NCI-H2081 (cell line): ENCODE measurements around the gene GPBP1L1.
"Not testable (repeated sequence)": the region's sequence is repeated elsewhere in the genome, so short reads cannot be mapped to it uniquely, and the experiment has no call there.

Experiments
- DNase-seq, 2 experiments: peaks; one replicate each; lab custom pipeline; 2025; lab: John Stamatoyannopoulos, UW

Gene GPBP1L1, protein sequence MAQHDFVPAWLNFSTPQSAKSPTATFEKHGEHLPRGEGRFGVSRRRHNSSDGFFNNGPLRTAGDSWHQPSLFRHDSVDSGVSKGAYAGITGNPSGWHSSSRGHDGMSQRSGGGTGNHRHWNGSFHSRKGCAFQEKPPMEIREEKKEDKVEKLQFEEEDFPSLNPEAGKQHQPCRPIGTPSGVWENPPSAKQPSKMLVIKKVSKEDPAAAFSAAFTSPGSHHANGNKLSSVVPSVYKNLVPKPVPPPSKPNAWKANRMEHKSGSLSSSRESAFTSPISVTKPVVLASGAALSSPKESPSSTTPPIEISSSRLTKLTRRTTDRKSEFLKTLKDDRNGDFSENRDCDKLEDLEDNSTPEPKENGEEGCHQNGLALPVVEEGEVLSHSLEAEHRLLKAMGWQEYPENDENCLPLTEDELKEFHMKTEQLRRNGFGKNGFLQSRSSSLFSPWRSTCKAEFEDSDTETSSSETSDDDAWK

DNA sequence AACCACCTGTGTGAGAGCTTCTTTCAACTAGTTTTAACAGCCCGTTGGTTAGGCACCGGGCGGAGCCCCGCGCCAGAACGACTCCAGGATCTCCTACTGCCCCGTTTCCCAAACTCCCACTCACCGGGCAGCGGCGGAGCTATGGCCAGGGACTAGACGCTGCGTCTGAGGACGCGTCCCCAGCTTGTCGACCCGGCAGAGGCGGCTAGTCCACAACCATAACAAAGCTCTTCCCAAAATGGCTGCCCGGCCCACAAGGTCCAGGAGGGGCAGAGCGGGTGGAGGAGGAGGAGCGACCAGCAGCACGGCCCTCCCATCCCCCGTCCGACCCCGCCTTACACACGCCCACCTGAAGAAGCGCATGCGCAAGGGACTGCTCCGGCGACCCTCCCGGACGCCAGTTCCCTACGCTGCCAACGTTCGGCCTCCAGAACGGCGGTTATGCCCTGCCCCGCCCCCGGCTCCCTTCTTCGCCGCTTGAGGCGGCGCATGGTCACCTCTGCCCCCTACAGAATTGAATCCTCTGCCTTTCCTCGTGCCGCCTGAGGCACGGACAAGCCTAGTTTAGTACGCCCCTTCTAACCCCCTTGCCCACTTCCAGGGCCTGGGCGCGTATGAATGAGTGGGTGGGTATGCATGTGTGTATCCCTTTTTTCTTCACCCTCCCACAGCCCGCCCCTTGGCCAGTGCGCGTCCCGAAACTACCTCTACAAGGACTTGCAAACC lies at the start of gene GPBP1L1:
TSS of gene GPBP1L1 (minus strand) at position 246 of the 726 bp plus-strand sequence. CDS start 27,446 bp downstream, outside the sequence.
- peak; percentile 97 to 99 for DNase-seq

DNA sequence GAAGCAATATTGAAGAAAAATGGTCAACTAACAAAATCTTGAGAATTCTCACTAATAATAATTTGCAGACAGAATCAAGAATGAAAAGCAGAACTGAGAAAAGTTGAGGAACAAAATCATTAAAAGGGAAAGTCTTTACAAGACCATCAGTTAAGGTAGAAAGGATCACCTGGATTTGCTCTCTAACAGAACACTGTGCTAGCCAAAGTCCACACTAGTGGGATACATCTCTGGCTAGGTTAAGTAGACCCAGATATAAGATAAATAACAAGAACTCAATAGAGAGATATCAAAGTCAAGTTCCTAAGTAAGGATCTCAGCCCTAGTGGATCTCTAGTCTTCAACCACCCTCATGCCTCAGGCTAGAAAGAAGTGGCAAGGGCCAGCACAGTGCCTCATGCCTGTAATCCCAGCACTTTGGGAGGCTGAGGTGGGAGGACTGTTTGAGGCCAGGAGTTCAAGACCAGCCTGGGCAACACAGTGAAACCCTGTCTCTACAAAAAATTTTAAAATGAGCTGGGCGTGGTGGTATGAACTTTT lies 44.5 kb upstream of the GPBP1L1 start:
- no peak for DNase-seq

DNA sequence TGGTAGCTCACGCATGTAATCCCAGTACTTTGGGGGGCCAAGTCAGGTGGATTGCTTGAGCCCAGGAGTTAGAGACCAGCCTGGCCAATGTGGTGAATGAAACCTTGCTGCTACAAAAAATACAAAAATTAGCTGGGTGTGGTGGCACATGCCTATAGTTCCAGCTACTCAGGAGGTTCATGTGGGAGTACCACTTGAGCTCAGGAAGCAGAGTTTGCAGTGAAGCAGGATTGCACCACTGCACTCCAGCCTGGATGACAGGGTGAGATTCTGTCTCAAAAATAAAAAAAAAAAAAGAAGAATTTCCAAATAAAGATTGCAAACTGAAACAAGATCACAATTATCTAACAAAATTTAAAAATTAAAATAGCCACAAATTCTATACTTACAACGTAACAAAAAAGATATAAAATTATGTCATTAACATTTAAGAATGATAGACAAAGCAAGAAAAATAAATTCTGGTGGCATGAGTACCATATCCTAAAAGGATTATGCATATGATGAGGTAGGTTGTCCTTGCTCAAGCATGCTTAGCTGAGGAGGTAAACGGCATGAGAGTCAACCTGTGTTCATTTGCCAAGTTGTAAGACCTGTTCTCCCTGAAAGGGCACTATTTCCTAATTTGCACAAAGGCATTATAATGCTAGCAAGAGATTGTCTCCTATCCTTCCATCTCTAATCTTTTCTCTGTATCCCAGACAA lies 43.9 kb upstream of the GPBP1L1 start:
- DNase-seq: no peak

DNA sequence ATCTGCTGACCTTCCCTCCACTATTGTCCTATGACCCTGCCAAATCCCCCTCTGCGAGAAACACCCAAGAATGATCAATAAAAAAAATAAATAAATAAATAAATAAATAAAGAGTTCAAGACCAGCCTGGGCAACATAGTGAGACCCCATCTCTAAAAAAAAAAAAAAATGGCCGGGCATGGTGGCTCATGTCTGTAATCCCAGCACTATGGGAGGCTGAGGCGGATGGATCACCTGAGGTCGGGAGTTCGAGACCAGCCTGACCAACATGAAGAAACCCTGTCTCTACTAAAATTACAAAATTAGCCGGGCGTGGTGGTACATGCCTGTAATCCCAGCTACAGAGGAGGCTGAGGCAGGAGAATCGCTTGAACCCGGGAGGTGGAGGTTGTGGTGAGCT lies 39.7 kb upstream of the GPBP1L1 start:
- DNase-seq: not testable (repeated sequence)

DNA sequence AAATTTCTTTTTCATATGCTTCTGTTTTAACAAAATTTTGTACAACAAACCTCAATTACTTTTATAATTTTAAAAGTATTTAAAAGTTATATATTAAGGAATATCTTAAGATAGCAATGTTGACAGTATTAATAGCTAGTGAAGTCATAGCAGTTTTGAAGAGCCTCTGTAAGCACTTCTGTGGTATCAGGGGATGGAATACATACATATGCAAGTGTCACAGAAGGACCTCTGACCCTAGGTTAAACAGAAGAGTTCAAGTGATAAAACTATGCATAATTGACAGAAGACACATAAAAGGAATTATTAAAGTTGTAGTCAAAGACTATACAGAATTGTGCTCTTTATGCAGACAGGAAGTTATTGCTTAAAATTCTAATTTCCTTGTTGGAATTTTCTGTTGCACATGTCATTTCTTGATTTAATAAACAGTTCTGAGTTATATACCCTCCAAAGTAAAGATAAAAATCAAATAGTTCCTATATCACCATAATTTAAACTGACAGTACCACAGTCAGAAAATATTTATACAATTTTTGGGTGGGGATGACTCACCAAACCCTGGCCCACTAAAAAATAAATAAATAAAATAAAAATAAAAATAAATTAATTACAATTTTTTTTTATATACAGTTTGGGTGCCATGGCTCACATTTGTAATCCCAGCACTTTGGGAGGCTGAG lies 37.1 kb upstream of the GPBP1L1 start:
- no peak for DNase-seq

DNA sequence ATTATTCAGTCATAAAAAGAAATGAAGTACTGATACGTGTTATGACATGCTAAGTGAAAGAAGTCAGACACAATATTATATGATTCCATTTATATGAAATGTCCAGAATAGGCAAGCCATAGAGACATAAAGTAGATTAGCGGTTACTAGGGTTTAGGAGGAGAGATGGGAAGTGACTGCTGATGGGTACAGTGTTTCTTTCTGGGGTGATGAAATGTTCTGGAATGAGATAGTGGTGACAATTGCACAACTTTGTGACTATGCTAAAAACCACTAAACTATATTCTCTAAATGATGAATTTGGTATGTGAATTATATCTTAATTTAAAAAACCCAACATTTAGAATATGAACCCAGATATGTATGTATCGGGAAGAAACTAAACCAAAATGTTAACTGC lies 36.5 kb upstream of the GPBP1L1 start:
- DNase-seq: no peak

DNA sequence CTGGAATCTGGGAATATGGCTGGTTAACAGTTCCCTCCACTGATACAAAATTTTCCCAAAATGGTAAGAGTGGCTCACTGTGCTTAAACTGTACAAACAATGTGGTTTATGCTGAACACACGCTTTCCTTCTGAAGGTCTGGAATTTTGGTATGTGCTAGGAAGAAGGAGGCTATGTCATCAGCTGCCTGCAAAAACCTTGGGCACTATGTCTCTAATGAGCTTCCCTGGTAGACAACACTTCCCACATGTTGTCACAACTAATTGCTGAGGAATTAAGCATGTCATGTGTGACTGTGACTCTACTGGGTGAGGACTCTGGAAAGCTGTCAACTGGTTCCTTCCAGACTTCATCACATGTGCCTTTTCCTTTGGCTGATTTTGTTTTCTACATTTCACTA lies 34.9 kb upstream of the GPBP1L1 start:
- no peak for DNase-seq

DNA sequence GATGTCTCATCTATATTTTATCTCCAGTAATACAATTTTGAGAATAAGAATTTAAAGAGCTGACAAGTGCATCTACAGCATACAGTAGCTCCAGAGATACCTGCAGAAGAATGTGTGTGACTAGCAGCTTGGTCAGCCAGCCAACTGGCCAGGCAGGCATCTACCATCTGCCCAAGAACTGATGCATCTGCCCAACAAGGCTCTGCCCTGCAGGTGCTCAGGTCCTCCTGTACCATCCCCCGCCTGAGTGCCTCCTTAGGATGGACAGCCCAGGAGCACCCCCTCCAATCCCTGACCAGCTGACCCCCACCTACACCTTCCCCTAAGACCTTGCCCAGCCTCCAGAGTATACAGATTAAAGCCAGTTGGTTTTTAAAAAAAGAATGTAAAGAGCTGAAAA lies 32.0 kb upstream of the GPBP1L1 start:
- no peak for DNase-seq

DNA sequence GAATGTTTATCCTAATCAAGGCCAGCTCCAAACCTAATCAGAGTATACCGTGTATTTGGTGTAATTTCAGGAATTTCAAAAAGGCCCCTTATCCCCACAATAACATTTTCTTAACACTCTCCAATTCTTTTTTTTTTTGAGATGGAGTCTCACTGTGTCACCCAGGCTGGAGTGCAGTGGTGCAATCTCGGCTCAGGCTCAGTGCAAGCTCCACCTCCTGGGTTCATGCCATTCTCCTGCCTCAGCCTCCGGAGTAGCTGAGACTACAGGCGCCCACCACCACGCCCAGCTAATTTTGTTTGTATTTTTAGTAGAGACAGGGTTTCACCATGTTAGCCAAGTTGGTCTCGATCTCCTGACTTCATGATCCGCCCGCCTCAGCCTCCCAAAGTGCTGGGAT lies 31.1 kb upstream of the GPBP1L1 start:
- DNase-seq: not testable (repeated sequence)

DNA sequence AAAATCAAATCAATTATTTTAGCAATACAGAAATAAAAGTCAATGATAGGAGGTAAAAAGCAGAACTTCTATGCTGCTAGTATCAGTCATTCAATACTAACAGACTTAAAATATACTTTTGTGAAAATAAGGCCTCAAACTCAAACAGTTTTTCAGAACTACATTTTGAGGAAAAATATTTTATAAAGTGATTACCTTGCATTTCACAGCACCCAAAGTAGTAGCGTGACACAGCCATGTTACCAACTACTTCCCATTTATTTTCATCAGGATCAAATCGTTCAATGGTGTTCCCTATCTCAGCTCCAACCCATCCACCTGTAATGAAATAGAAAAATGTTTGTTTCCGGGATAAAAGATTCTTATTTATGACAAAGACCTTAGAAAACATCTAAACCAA lies 30.4 kb upstream of the GPBP1L1 start:
- DNase-seq: no peak

DNA sequence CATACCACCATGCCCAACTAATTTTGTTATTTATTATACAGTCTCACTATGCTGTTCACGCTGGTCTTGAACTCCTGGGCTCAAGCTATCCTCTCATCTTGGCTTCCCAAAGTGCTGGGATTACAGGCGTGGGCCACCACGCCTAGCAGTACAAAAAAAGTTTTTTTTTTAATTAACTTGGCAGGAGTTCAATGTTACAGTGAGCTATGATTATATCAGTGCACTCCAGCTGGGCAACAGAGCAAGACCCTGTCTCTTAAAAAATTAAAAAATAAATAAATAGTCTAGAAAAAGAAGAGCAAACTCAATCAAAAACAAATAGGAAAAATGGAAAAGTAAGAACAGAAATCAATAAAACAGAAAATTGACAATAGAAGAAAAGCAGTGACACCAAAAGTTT lies 27.4 kb upstream of the GPBP1L1 start:
- no peak for DNase-seq

DNA sequence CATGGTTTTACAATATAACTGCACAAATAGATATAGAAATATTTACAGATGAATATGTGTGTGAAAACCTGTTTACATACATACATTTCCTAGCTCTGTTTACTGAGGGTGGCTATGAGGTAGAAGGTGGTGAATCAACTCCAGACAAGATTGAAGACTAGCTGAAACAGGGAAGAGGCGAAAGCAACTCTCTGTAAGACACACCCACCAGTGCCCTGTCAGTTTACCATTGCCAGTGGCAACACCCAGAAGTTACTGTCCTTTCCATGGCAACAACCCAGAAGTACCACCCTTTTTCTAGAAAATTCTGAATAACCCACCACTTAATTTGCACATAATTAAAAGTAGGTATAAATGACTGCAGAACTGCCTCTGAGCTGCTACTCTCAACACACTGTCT lies 18.3 kb upstream of the GPBP1L1 start:
- DNase-seq: no peak

DNA sequence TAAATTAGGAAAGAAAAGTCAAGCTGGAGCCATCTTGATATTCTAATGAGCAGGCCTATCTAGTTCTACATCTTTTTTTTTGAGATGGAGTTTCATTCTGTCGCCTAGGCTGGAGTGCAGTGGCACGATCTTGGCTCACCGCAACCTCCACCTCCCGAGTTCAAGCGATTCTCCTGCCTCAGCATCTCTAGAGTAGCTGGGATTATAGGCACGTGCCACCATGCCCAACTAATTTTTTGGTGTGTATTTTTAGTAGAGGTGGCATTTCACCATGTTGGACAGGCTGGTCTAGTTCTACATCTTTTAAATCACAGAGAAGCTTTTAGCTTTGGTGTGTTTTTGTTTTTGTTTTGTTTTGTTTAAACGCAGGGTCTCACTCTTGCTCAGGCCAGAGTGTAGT lies 8.5 kb upstream of the GPBP1L1 start:
- DNase-seq: no peak

DNA sequence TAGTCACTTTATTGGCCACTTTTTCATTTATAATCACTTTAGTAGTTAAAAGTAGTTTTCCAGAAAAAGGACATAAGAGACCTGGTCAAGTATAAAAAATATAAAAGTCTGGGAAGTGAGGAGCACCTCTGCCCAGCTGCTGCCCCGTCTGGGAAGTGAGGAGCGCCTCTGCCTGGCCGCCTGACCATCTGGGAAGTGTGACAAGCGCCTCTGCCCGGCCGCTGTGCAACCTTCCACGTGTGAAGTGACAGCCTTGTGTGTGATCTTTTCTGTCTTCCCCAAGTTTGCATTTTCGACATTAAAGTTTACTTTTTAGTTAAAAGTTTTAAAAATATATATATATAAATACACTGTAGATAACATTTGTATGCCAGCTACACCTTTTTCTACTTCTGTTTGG lies 7.5 kb upstream of the GPBP1L1 start:
- DNase-seq: not testable (repeated sequence)

DNA sequence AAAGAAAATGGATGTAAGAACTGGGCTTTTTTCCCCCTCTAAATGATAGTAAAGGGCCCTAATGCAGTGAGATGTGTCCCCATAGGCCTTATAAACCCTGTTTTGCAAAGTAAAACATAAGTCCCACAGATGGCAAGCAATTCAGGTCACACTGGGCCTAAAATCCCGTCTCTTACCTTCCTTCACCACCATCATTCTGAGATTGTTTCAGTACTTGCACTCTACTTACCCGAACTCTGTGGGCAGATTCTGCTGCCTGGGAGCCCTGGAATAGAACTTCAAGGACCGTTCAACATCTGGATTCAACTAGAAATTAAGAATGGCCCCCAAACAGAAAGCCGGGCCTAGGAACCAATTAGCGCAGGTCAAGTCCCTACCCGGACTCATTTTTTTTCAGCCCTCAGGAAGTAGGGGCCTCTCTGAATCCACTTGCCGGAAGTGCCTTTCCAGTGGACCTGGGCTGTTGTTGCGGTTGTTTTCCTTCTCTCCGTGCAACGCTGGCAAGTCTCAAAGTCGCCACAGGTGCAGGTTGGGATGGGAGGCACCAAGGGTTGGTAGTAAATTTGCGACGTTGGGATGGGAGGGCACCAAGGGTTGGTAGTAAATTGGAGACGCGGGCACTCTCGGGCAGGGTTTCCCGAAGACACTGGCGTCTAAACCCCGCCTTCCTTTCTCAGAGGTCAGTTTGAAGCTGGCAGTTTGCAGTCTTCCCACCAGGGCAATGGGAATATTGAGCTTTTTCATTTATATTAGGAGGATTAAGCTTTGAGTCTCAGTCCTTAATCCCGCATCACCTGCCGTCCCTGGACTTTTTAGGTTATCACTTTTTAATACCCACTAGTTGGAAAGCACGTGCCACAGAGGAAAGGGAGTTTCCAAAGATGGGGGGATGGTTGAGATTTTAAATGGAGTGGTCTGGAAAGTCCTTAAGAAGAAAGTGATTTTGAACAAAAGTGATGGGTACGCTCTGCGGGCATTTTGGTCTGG lies 1.7 kb upstream of the GPBP1L1 start, which contains the start of gene TMEM69:
TSS of gene TMEM69 (plus strand) at position 428 of the 987 bp plus-strand sequence. CDS start 2,888 bp downstream, outside the sequence.
- peak; percentile 94 to 95 for DNase-seq

DNA sequence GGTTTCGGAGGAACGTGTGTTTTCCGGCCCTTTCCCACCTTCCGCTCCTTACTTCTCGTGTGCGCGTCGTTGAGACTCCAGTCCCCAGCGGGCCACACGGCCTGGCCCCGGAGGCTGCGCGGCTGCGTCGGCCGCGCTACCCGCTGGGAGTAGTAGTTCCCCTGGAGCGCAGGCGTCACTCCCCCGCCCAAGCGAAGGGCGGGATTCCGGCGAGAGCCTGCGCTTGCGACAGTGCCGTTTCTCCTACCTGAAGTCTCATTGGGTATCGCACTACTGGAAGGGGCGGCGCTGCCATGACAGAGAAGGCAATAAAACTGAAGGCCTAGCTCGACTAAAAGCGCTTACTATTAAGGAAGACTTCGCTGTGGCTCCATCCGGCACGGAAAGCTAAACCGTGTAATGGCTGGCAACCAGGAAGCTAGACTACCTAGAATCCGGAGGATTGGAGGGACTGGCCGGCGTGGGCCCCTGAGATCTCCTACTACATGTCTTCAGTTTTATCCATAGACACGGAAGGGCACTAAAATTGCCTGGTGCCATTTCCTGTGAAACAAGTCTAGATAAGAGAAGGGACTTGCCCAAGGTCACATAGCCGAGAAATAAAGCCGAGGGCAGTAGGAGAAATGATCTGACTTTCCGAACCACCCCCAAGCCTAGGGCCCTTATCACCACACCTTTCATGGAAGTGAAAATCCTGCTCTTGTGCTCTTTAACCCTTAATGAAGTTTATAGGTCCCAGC lies 851 bp upstream of the GPBP1L1 start:
- peak; percentile 100 for DNase-seq

DNA sequence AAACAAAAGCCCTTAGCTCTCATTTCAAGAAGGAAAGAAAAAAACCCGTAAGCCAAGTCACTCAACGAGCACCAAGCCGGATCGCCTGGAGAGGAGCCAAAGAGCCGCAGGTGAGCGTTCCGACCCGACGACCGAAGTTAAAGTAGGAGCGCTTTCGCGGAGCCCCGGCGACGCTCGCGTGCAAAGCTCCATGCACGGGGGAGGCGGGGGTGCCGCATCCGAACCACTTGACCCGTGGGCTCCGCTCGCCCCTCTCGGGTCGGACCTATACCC lies 382 bp downstream of the GPBP1L1 start:
- peak; percentile 45 to 73 for DNase-seq

DNA sequence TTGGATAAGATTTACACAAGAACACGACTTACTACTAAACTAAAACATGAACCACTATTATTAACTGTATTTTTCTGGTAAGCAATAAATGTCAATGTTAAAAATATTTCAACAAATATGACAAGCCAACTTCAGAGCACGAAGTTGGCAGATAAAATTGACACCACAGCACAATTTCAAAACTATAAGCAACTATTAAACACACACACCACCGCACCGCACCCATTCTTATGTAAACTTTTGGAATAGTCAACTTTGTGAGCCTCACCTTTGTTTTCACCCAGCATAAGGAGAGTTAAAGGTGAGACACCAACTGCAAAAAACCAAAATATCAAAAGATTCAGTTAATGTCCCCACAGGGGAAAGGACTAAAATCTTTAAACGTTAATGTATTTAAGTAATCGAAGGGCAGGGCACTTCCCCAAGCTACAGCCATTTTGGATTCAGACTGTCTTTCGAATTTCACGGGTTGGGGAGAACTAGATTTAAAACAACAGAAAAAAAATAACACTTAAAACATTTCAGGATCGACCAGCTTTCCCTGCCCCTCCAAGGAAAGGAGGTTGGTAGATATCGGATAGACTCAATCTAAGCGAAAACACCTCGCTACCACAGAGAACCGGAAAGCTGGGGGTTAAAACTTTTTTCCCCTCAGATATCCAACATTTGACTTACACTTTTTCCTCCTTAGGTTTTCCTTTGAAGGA lies 872 bp downstream of the GPBP1L1 start:
- no peak for DNase-seq

DNA sequence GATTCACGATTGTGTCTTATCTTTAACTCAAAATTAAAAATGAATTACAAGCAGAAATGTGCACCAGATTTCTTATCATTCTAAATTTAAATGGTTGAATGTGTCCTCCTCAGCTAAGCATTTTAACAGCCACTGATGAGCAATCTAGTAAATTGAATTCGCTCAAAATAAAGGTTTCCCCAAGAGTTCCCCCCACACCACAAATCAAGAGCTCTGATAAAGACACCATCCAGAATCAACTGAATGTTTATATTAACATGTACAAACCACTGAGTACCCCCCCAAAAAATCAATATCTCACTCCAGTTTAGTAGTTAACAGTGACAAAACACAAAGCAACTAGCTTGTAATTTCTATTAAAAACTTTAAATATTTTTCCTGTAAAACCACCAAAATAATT lies 1.9 kb downstream of the GPBP1L1 start:
- no peak for DNase-seq
